Fibroblast of the conjunctiva (primary cell): ENCODE data around the gene KRTAP1-1.
"Not testable (repeated sequence)": the region's sequence is repeated elsewhere in the genome, so short reads cannot be mapped to it uniquely, and the experiment has no call there.

Experiments used
- DNase-seq: peaks from one replicate; pipeline ENCODE4 v3.0.0-alpha.2; 2010; ENCODE audit warnings: low read depth

Gene KRTAP1-1

DNA sequence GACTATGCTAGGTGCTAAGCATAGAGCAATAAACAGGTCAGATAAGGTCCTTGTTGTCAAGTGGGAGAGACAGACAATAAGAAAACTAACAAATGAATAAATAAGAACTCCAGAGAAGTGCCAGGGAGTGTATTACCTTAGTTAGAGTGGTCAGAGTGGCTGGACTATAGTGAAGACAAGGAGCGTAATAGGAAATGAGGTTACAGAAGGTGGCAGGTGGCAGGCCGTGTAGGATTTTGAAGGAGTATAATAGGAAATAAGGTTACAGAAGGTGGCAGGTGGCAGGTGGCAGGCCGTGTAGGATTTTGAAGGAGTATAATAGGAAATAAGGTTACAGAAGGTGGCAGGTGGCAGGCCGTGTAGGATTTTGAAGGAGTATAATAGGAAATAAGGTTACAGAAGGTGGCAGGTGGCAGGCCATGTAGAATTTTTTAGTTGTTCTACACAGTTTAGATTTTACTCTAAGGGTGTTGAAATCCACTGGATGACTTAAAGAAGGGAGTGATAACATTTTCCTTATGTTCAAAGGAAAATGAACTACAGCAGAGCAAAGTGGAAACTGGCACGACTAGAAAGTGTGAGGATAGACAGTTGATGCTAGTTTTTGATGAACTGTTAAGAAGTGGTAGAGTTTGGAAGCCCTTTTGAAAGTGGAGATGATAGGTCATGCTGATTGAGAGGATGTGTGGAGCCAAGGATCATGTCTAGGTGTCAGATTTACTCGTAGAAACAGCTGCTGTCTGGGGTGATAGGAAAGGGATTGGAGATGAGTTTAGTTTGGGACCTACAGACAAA, 28.7 kb downstream of the KRTAP1-1 start:
- DNase-seq = no peak

DNA sequence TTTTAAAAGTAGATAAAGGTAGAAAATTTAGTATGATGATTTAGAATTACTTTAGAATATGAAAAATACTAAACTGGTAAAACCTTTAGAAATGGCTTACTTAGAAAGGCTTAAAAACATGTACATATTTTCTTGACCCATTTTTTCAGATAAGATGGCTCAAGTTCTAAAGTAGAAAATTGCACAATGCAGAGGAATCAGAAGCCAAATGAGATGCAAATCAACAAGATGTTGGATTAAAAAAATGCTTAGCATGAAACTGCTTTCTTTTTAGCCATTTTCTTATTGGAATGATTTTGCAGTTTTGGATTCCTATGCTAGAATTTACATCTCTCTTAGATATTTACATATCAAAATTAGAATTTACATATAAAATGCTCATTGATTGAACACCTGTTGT, 30.8 kb downstream of the KRTAP1-1 start:
- DNase-seq = no peak

DNA sequence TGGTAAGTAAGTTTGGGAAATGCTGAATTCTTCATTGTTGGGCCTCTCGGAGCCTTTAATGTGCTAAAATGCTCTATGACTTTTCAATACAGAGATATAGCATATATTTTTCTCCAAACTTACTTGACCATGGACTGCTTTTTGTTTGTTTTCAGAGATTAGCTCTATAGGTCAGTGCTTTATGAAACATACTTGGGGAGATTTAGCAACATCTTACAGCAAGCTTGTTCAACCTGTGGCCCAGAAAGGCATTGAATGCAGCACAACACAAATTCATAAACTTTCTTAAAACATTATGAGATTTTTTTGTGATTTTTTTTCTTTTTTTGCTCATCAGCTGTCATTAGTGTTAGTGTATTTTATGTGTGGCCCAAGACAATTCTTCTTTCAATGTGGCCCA, 31.3 kb downstream of the KRTAP1-1 start:
- no peak for DNase-seq

DNA sequence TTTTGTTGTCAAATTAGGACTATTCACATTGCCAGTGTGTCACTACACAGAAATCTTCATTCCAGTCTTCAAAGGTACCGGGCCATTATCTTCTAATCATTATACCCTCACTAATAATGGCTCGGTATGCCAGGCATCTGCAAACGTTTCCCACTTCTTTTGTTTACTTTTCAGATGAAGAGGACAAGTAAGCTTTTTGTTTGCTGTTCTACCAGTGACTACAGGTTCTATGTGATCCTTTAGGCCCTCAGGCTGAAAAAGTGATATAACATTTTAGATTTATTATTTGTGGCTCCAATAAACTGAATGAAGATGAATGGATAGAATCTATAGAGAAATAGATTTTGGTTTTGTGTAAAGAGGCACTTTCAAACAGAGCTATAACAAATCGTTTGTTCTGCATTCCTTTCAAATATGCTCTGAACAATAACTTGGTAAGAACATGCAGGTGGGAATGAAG, 31.9 kb downstream of the KRTAP1-1 start:
- no peak for DNase-seq

DNA sequence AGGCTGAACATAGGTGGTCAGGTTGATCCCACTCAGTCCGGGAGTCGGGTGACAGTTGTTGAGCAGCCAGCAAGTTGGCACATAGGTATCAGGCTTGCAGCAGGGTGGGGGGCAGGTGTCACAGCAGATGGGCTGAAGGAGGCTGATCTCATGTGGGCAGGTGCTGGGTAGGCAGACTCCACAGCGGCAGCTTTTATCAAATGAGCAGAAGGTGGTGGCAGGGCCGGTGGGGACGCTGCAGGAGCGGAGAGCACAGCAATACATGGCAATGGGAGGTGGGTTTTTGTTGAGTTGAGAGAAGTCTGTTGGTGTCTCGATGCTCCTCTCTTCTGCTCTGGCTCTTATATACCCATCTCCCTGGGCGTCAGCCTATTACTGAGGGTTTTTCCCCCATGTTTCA, 32.4 kb downstream of the KRTAP1-1 start, which contains the start of gene KRTAP3-1:
Gene KRTAP3-1 (minus strand): TSS at position 318 of the 400 bp plus-strand sequence. CDS start 54 bp downstream, at position 264.
- DNase-seq = no peak

DNA sequence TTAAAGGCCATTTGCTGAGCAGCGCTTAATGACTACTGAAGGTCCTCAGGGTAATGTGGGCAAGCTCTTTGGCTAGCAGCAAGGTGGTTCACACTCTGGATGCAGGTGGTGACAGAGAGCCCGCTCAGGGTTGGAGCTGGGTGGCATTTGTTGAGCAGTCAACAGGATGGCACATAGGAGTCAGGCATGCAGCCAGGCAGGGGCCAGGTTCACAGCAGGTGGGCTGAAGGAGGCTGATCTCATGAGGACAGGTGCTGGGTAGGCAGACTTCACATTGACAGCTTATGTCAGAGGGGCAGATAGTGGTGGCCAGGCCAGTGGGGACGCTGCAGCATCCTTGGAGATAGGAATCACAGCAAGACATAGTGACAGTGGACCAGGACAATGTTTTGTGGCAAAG, 36.9 kb downstream of the KRTAP1-1 start:
- DNase-seq = no peak

DNA sequence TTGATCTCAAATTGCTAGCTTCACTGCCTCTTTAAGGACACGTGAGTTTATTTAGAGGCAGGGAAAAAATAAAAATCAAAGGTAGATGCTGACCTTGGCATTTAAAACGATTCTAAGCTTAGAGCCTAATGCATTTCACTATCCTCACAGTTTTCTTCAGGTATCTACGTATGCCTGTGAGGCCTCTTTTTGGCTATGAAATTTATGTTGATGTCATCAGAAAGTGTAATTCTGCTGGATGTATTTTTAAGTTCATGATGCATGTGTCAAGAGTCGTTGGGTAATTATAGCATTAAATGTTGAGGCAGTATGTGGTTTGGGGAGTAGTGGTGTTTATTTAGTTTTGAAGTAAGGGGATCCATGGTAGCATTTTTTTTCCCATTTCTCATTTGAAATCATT, 37.3 kb downstream of the KRTAP1-1 start:
- no peak for DNase-seq

DNA sequence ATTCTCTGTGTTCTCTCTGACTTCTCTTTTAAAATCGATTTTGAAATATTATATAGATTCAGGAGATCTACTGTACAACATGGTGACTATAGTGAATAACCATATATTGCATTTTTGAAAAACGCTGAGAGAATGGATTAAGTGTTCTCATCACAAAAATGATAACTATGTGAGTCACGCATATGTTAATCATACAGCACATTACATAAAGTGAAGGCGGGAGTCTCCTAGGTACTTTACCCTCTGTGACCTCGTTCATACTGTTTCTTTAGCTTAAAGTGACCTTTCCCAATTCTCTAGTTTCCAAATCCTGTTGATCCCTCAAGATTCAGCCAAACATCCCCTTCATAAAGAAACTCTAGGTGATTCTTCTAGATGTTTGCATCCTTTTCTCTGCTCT, 38.4 kb downstream of the KRTAP1-1 start:
- no peak for DNase-seq

DNA sequence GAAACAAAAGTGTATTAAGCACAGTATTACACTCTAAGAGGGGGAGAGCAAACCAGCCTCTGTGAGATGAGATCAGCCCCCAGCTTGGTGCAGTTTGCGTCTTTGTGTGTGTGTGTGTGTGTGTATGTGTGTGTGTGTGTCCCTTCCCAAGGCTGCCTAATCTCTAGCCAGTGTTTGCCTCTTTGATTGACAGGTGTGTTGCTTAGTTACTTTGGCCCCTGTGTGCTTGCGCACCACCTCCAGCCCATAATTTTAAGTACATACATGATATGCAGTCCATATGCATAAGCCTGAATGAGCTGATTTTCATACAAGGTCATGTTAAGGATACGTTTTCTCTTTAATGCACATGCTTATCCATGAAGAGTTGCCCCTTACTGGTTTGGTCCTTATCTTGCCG, 39.5 kb downstream of the KRTAP1-1 start:
- DNase-seq = no peak

DNA sequence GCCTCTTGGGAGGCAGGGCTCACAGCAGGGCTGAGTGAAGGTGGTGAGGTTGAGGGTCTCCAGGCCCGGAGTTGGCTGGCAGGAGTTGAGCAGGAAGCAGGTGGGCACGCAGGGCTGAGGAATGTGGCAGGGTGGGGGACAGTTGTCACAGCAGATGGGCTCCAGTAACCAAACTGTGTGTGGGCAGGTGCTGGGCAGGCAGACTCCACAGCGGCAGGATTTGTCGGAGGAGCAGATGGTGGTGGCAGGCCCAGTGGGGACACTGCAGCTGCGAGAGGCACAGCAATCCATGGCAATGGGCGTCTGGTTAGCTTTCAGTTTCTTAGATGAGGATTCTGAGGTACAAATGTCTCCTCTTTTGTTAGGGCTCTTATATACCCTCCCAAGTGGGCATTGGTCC, 41.7 kb downstream of the KRTAP1-1 start, which contains the start of gene KRTAP3-2:
Gene KRTAP3-2 (minus strand): TSS at position 344 of the 400 bp plus-strand sequence. CDS start 53 bp downstream, at position 291.
- not testable (repeated sequence) for DNase-seq

DNA sequence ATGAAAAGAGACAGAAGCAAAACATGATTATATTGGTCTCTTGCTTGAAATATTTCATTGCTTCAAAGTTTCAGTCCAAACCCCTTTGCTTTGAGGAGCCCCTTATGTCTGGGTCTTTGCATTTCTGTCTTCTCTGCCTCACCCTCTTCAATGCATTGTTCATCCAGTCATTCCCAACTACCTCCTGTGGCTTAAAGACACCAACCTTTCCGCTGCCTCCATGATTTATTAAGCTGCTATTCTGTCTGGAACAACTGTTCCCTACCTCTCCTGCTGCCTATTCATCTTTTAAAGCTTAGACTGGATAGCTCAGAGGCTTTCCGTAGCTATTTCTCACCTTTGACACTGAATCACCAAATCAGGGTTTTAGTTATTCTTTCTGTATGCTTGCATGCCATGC, 43.9 kb downstream of the KRTAP1-1 start:
- DNase-seq = no peak

DNA sequence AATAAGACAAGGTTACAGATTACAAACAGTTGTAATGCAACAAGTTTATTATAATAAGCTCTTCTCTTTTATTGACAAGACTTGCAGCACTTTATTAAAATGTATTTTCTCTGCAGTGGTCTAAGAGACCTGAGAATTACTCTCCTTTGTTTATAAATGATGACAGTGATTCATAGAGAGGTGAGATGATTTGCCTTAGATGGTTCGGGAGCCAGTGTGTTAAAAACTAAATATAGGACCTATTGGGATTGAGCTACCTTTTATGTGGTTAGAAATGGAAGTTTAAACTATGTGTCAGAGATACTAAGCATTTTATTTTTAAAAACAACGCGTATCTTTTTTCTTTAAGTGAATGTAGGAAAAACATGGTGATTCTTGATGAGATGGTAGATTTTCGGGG, 44.4 kb downstream of the KRTAP1-1 start:
- DNase-seq = no peak

DNA sequence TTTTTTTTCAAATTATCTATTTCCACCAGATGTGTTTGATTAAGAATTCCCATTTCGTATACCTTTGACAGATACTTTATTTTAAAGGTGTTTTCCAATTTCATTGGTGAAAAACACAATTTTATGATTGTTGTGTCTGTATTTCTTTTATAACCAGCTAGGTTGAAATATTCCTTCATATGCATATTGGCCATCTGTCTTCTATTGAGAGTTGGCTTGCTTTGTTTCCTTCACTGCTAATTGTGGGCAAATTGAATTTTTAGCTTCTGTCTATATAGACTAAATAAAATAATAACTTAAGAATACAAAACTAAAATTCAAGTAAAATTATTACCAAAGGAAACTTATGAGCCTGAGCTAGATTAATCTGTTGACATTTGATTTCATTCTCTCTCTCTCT, 46.1 kb downstream of the KRTAP1-1 start:
- DNase-seq = no peak

DNA sequence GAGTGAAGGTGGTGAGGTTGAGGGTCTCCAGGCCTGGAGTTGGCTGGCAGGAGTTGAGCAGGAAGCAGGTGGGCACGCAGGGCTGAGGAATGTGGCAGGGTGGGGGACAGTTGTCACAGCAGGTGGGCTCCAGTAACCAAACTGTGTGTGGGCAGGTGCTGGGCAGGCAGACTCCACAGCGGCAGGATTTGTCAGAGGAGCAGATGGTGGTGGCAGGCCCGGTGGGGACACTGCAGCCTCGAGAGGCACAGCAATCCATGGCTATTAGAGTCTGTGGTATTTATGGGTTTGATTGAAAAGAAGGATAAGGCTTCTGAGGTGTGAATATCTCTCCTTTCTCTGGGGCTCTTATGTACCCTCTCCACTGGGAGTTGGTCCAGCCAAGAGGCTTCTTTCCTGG, 47.4 kb downstream of the KRTAP1-1 start, which contains the start of gene KRTAP3-3:
Gene KRTAP3-3 (minus strand): TSS at position 326 of the 400 bp plus-strand sequence. CDS start 67 bp downstream, at position 259.
- no peak for DNase-seq

DNA sequence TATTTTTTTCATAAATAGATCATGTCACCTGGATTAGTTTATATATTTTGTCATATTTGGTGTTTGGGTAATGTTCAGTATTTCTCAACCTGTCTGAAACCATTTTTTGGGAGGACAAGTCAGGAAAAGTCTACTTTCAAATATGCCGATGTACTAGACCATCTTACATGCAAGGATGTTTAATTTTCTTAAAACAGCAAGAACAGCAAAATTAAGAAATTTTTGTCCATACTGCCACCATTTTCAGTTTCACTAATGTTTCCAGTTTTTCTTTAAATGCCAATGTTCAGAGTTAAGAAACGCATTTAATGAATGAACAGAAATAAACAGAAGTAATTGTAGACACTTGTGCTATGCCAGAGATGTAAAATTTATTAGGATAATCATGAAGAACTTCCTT, 48.2 kb downstream of the KRTAP1-1 start:
- DNase-seq = no peak

DNA sequence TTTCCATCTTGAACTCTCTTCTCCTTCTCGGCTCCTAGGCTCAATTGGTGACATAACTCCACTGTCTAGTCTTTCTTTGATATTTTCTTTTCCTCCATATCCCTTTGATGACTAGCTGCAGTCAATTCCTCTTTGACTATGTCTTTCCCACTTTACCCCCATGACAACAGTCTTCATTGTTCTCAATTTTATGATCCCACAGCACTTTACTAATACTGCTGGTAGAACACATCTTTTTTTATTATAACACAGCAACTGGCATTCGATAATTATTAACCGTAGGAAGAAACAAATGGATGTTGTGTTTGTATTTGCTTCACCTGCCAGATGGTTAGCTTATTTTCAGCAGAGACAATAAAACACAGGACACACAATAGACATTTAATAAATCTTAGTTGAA, 48.6 kb downstream of the KRTAP1-1 start:
- DNase-seq = no peak
